ENCODE results near the gene HID1. TPM values are rescaled to one million over a fixed set of nuclear protein-coding genes. Genes with fewer than 3 reads are reported as not detected.

Gene HID1
- total and polyA plus RNA-seq, 2 experiments from 2014 or later: not detected

- Histone ChIP-seq H4K20me1 (ENCODE audit: insufficient read depth) (no peaks in the 10 kb centered on the region), H3K4me3 (peak overlapping the region; percentile 82), H3K4me2 (ENCODE audit: unreplicated experiment) (peak overlapping the region; percentile 98), H2AFZ (peak overlapping the region; percentile 95), H3K9me2 (ENCODE audit: insufficient read depth) (no peaks in the 10 kb centered on the region), H3K79me2 (ENCODE audit: insufficient read depth) (peaks cover 41% of the 10 kb centered on the region), H3K36me3 (ENCODE audit: low read depth) (no peaks in the 10 kb centered on the region), H3K9ac (peak overlapping the region; percentile 84), H3K4me1 (ENCODE audit: insufficient read depth) (peaks cover 10% of the 10 kb centered on the region; the same call in 1 of the 2 replicates), H3K27ac (peak overlapping the region; percentile 88), H3F3A (ENCODE audit: insufficient read depth) (peaks cover 24% of the 10 kb centered on the region), H3K27me3 (replicated peaks; ENCODE audit: insufficient read depth) (no peaks in the 10 kb centered on the region), H3K9me3 (ENCODE audit: low read depth) (no peaks in the 10 kb centered on the region)
- TF ChIP-seq EZH2phosphoT487 (IDR thresholded peaks at IDR 0.05; ENCODE audit: insufficient read depth, low read depth) (no peak), EZH2 (IDR thresholded peaks at IDR 0.05; ENCODE audit: insufficient read depth, poor library complexity, severe bottlenecking) (no peak)
- in situ Hi-C loops (cut with MboI): no loop called here
- no peak for DNase-seq
- WGBS, 2 experiments (ENCODE audit: low coverage in 1 of 2, low lambda C conversion rate in 2 of 2, missing lambda C conversion rate in 2 of 2): 2% methylated on average over 10 of the region's 10 CpGs
Observed at GRCh38 chr17:75013092-75013559, 40.6 kb upstream of the HID1 start.

GRCh38 chr17:75012346-75013091 is 40.0 kb upstream of the HID1 start, which contains the start of gene MRPL58:
MRPL58 (plus strand) TSS chr17:75012670; CDS start chr17:75012687, 17 bp downstream.
- in situ Hi-C loops (cut with MboI): no loop called here
- H3K9me3 ChIP-seq (ENCODE audit: low read depth): no peaks in the 10 kb centered on the region
- no peaks in the 10 kb centered on the region for H4K20me1 ChIP-seq (ENCODE audit: insufficient read depth)
- H3K4me2 ChIP-seq (ENCODE audit: unreplicated experiment): peak within 1 kb of the TSS; percentile 98
- peaks cover 10% of the 10 kb centered on the region; the same call in 1 of the 2 replicates for H3K4me1 ChIP-seq (ENCODE audit: insufficient read depth)
- peak; percentile 95 for DNase-seq
- peak within 1 kb of the TSS; percentile 88 for H3K27ac ChIP-seq
- H3K36me3 ChIP-seq (ENCODE audit: low read depth): no peaks in the 10 kb centered on the region
- H3K27me3 ChIP-seq (replicated peaks; ENCODE audit: insufficient read depth): no peaks in the 10 kb centered on the region
- H3K4me3 ChIP-seq: peak within 1 kb of the TSS; percentile 82
- WGBS, 2 experiments (ENCODE audit: low coverage in 1 of 2, low lambda C conversion rate in 2 of 2, missing lambda C conversion rate in 2 of 2): 2% methylated on average over 55 to 57 of the region's 63 CpGs
- peaks cover 41% of the 10 kb centered on the region for H3K79me2 ChIP-seq (ENCODE audit: insufficient read depth)
- H3F3A ChIP-seq (ENCODE audit: insufficient read depth): peaks cover 24% of the 10 kb centered on the region
- H3K9ac ChIP-seq: peak within 1 kb of the TSS; percentile 84
- peak within 1 kb of the TSS; percentile 95 for H2AFZ ChIP-seq
- H3K9me2 ChIP-seq (ENCODE audit: insufficient read depth): no peaks in the 10 kb centered on the region
- no peak for TF ChIP-seq EZH2phosphoT487 (IDR thresholded peaks at IDR 0.05; ENCODE audit: insufficient read depth, low read depth)
- TF ChIP-seq EZH2 (IDR thresholded peaks at IDR 0.05; ENCODE audit: insufficient read depth, poor library complexity, severe bottlenecking): no peak

GRCh38 chr17:75012096-75012345 is 39.5 kb upstream of the HID1 start:
- 5% methylated on average over 3 to 5 of the region's 5 CpGs for WGBS, 2 experiments (ENCODE audit: low coverage in 1 of 2, low lambda C conversion rate in 2 of 2, missing lambda C conversion rate in 2 of 2)

GRCh38 chr17:75011401-75012095 is 39.0 kb upstream of the HID1 start:
- Histone ChIP-seq H3F3A (ENCODE audit: insufficient read depth) (peaks cover 24% of the 10 kb centered on the region), H4K20me1 (ENCODE audit: insufficient read depth) (no peaks in the 10 kb centered on the region), H3K4me2 (ENCODE audit: unreplicated experiment) (peak overlapping the region; percentile 98), H3K9me2 (ENCODE audit: insufficient read depth) (no peaks in the 10 kb centered on the region), H3K9me3 (ENCODE audit: low read depth) (no peaks in the 10 kb centered on the region), H3K79me2 (ENCODE audit: insufficient read depth) (peaks cover 33% of the 10 kb centered on the region), H3K4me1 (ENCODE audit: insufficient read depth) (peaks cover 10% of the 10 kb centered on the region; the same call in 1 of the 2 replicates), H3K27ac (peak overlapping the region; percentile 88), H3K9ac (peak overlapping the region; percentile 84), H2AFZ (peak overlapping the region; percentile 95), H3K36me3 (ENCODE audit: low read depth) (no peaks in the 10 kb centered on the region), H3K27me3 (replicated peaks; ENCODE audit: insufficient read depth) (no peaks in the 10 kb centered on the region), H3K4me3 (peak overlapping the region; percentile 82)
- TF ChIP-seq EZH2 (IDR thresholded peaks at IDR 0.05; ENCODE audit: insufficient read depth, poor library complexity, severe bottlenecking) (no peak), EZH2phosphoT487 (IDR thresholded peaks at IDR 0.05; ENCODE audit: insufficient read depth, low read depth) (no peak)
- 11% methylated on average over 13 of the region's 13 CpGs for WGBS, 2 experiments (ENCODE audit: low coverage in 1 of 2, low lambda C conversion rate in 2 of 2, missing lambda C conversion rate in 2 of 2)
- peak; percentile 90 for DNase-seq
- in situ Hi-C loops (cut with MboI): no loop called here

More at GRCh38 chr17:75012096-75012345, 39.5 kb upstream of the HID1 start:
- Histone ChIP-seq H3K9ac (peak overlapping the region; percentile 84), H3K4me3 (peak overlapping the region; percentile 82), H3K4me1 (ENCODE audit: insufficient read depth) (peaks cover 10% of the 10 kb centered on the region; the same call in 1 of the 2 replicates), H3K9me3 (ENCODE audit: low read depth) (no peaks in the 10 kb centered on the region), H4K20me1 (ENCODE audit: insufficient read depth) (no peaks in the 10 kb centered on the region), H3K27ac (peak overlapping the region; percentile 88), H3K4me2 (ENCODE audit: unreplicated experiment) (peak overlapping the region; percentile 98), H2AFZ (peak overlapping the region; percentile 95), H3F3A (ENCODE audit: insufficient read depth) (peaks cover 24% of the 10 kb centered on the region), H3K79me2 (ENCODE audit: insufficient read depth) (peaks cover 38% of the 10 kb centered on the region), H3K36me3 (ENCODE audit: low read depth) (no peaks in the 10 kb centered on the region), H3K9me2 (ENCODE audit: insufficient read depth) (no peaks in the 10 kb centered on the region), H3K27me3 (replicated peaks; ENCODE audit: insufficient read depth) (no peaks in the 10 kb centered on the region)
- TF ChIP-seq EZH2 (IDR thresholded peaks at IDR 0.05; ENCODE audit: insufficient read depth, poor library complexity, severe bottlenecking) (no peak), EZH2phosphoT487 (IDR thresholded peaks at IDR 0.05; ENCODE audit: insufficient read depth, low read depth) (no peak)
- in situ Hi-C loops (cut with MboI): no loop called here
- no peak for DNase-seq
